22Rv1 (cell line): ENCODE measurements around the gene VASN.

Experiments
- H3K27ac ChIP-seq: fragments of 450-650 bp; 2 replicates; pipeline ENCODE4 v1.5.1; 2017
- CTCF ChIP-seq: fragments of 450-650 bp; IDR thresholded peaks from 2 replicates; pipeline ENCODE4 v1.5.1; 2017; ENCODE audit warnings: mild to moderate bottlenecking
- ZFX ChIP-seq: fragments of 450-650 bp; IDR thresholded peaks from 2 replicates; pipeline ENCODE4 v1.6.1; 2017; ENCODE audit warnings: antibody characterized with exemption, borderline replicate concordance

VASN gene

GRCh38 chr16:4365615-4366014 lies 6.0 kb upstream of the VASN start:
- H3K27ac ChIP-seq: no peak overlapping the region

GRCh38 chr16:4366016-4366415 lies 5.6 kb upstream of the VASN start:
- no peak for TF ChIP-seq ZFX
- no peak for TF ChIP-seq CTCF
- H3K27ac ChIP-seq: no peak overlapping the region

More at GRCh38 chr16:4365615-4366014, 6.0 kb upstream of the VASN start:
- TF ChIP-seq ZFX (no peak), CTCF (no peak)

- TF ChIP-seq ZFX (no peak), CTCF (no peak)
Observed at GRCh38 chr16:4367393-4367856, 4.2 kb upstream of the VASN start.

GRCh38 chr16:4369007-4369733 lies 2.5 kb upstream of the VASN start:
- peak overlapping the region; percentile 53 for H3K27ac ChIP-seq
- TF ChIP-seq ZFX (no peak), CTCF (no peak)

More at GRCh38 chr16:4367393-4367856, 4.2 kb upstream of the VASN start:
- no peak overlapping the region for H3K27ac ChIP-seq

- H3K27ac ChIP-seq: no peak overlapping the region
Observed at GRCh38 chr16:4370151-4370550, 1.5 kb upstream of the VASN start.

GRCh38 chr16:4370570-4371356 lies 885 bp upstream of the VASN start:
- TF ChIP-seq CTCF (no peak), ZFX (no peak)
- peak overlapping the region; percentile 29; the same call in 1 of the 2 replicates for H3K27ac ChIP-seq

More at GRCh38 chr16:4370151-4370550, 1.5 kb upstream of the VASN start:
- TF ChIP-seq CTCF (no peak), ZFX (no peak)
